Mucosa of descending colon (tissue), 3 donors: ENCODE data around the gene CMTR1. TPM values are rescaled to one million over a fixed set of nuclear protein-coding genes. Genes with fewer than 3 reads are reported as not detected.

Experiments
- ATAC-seq: fragments of 200-7000 bp; cut with Tn5 transposase; one replicate; pipeline ENCODE4 v1.9.1; 2020; ENCODE audit warnings: mild to moderate bottlenecking, moderate library complexity
- DNase-seq, 3 donors: peaks; one replicate each; pipeline ENCODE4 v3.0.0-alpha.2; 2020
- H3K36me3 ChIP-seq: fragments of 200-600 bp; one replicate; pipeline ENCODE4 v1.8.0; 2021; ENCODE audit warnings: low read depth, mild to moderate bottlenecking
- H3K4me1 ChIP-seq: fragments of 200-600 bp; one replicate; pipeline ENCODE4 v1.8.0; 2021; ENCODE audit warnings: low read depth, mild to moderate bottlenecking
- H3K4me3 ChIP-seq: fragments of 200-600 bp; one replicate; pipeline ENCODE4 v1.8.0; 2021; ENCODE audit warnings: mild to moderate bottlenecking
- H3K9me3 ChIP-seq: fragments of 200-600 bp; one replicate; pipeline ENCODE4 v1.8.0; 2021; ENCODE audit warnings: mild to moderate bottlenecking
- intact Hi-C, 2 donors: fragments of 100-400 bp; cut with DNase I in 1 of 2; cut with micrococcal nuclease in 1 of 2; formaldehyde crosslinking; loops; one replicate each; pipeline versions ENCODE4 v1.11.0 to v1.11.1; 2022; cut with DNase I, micrococcal nuclease
- total RNA-seq, 3 donors: library from RNA; stranded (reverse); fragmentation: NEBNext Ultra II Directional in 2 of 3; extraction: Animal tissue kit (Norgen Biotek cat#: 25700) in 2 of 3; gene quantifications; one replicate each; pipeline versions ENCODE4 v1.2.1 to v1.2.4, GENCODE V29; 2021 to 2023
- TF ChIP-seq, protein P1 (sequence below): fragments of 200-600 bp; IDR thresholded peaks from one replicate; pipeline ENCODE4 v1.8.0; 2022; ENCODE audit warnings: antibody characterized with exemption, mild to moderate bottlenecking
- donor health status: DM: no; HTN: no; CAD: no; lungs with moderate emphysema.
- donor health status: DM: no; HTN: no; CAD: no.
- donor health status: DM: no; HTN: yes; CAD: no.

CMTR1 gene
- total RNA-seq, 3 donors from 2014 or later: 26.1 to 49.8 (median 27.5) TPM

DNA sequence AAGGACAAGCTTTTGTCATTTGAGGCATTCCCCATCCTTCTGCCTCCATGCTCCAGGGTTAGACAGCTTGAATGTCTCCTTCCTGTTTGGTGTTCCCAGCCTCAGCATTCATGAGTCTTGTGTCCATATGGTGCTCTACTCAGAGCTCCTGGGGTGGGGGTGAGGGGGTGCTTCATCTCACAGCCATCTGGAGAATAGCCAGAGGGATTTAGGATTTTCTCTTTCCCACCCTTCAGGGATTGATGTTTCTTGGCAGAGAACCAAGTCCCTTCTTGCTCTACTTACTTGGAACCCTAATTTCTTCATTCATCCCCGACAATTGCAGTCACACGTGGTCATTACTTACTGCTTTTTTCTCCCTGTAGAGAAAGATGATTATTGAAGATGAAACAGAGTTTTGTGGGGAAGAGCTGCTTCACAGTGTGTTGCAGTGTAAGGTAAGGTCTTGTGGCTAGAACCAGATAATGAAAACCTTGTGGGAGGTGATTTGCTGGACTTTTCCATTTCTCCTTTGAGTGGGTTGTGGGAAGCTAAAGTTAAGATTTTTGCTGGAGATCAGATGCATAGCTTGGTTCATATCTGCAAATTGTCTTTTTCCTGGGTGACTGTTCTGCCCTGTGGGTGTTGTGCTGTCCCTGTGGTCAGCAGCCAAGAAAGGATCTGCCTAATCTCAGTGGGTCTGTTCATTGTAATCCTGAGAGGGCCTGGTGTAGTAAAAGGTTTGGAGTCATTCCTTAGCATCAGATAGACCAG, 18.6 kb downstream of the CMTR1 start:
- H3K36me3 ChIP-seq: peaks cover 8% of the 10 kb centered on the region
- ATAC-seq (no peak), DNase-seq (no peak)
- H3K4me3 ChIP-seq: no peak overlapping the region
- intact Hi-C loops: no loop called here
- no peaks in the 10 kb centered on the region for H3K9me3 ChIP-seq
- TF ChIP-seq, protein P1, sequence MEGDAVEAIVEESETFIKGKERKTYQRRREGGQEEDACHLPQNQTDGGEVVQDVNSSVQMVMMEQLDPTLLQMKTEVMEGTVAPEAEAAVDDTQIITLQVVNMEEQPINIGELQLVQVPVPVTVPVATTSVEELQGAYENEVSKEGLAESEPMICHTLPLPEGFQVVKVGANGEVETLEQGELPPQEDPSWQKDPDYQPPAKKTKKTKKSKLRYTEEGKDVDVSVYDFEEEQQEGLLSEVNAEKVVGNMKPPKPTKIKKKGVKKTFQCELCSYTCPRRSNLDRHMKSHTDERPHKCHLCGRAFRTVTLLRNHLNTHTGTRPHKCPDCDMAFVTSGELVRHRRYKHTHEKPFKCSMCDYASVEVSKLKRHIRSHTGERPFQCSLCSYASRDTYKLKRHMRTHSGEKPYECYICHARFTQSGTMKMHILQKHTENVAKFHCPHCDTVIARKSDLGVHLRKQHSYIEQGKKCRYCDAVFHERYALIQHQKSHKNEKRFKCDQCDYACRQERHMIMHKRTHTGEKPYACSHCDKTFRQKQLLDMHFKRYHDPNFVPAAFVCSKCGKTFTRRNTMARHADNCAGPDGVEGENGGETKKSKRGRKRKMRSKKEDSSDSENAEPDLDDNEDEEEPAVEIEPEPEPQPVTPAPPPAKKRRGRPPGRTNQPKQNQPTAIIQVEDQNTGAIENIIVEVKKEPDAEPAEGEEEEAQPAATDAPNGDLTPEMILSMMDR: no peak
- peaks cover 6% of the 10 kb centered on the region for H3K4me1 ChIP-seq

DNA sequence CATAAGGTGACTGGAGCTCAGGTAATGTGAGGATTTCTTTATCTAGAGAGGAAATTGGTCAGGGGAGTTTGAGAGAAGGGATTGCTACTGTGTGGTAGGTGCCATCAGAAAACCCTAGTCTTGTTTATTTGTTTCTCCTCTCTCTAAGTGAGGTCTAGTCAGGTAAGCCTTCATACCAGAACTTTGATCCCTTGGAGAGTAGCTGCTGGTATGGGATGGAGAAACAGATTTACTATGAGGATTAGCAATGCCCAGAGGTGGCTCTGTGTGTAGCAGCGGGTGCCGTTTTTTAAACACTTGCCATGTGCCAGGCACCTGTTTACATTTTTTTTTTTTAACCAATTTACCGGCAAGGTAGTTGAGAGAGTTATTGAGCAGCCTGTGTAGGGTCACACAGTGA, 19.5 kb downstream of the CMTR1 start:
- no peak for ATAC-seq
- no peak overlapping the region for H3K4me3 ChIP-seq
- peaks cover 6% of the 10 kb centered on the region for H3K4me1 ChIP-seq
- peaks cover 7% of the 10 kb centered on the region for H3K36me3 ChIP-seq
- TF ChIP-seq, protein P1: no peak
- intact Hi-C loops: no loop called here
- H3K9me3 ChIP-seq: no peaks in the 10 kb centered on the region
- no peak for DNase-seq

DNA sequence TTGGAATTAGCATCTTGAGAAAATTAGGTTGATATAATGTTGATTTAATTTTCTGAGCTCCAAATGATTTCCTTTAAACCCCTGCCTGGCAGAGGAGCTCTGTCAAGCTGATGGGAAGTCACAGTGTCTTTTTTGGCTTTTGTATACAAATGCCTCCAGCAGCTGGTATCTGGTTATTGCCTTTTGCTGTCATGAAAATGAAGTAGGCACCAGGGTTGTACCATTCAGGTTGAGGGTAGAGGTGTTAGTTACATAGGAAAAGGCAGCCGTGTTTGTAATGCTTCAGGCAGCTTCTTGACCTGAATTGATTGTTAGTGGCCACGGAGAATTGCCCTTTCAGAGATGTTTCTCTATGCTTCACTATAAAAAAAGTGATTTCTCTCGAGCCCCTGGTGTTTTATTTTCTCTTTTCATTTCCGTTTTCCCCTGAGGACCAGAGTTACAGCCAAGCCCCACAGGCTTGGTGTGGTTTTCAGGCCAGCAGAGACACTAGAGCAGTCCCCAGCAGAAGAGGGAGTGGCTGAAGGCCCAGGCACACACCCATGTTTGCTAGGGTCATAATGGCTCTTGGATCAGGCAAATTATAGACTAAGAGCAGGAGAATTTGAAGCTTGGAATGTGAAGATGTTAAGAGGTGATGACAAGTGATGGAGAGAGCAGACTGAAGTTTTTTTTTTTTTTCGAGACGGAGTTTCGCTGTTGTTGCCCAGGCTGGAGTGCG, 21.6 kb downstream of the CMTR1 start:
- H3K4me3 ChIP-seq: no peak overlapping the region
- ATAC-seq (peak; percentile 97), DNase-seq (peak in 2 of 3 donors; percentile 53 to 67)
- H3K36me3 ChIP-seq: peaks cover 7% of the 10 kb centered on the region
- intact Hi-C loops: no loop called here
- TF ChIP-seq, protein P1: no peak
- peaks cover 6% of the 10 kb centered on the region for H3K4me1 ChIP-seq
- no peaks in the 10 kb centered on the region for H3K9me3 ChIP-seq

DNA sequence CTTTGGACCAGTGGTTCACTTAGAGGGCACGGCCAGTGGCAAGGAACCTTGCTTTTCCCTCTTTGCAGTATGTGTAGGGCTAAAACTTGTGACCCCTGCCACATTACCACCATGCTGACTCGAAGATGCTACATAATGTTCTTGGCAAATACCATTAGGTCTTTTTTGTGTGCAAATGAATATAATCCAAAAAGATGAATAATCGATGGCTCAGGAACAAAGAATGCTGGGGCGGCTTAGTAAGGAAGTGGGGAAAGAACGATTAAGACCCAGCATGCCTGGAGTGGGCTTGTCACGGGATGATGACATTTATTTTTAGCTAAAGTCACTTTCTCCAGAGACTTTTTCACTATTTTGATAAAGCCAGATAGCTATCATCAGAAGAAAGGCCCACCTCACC, 23.1 kb downstream of the CMTR1 start:
- no peak for DNase-seq
- no peak overlapping the region for H3K4me3 ChIP-seq
- TF ChIP-seq, protein P1: no peak
- peaks cover 6% of the 10 kb centered on the region for H3K4me1 ChIP-seq
- peaks cover 7% of the 10 kb centered on the region for H3K36me3 ChIP-seq
- H3K9me3 ChIP-seq: no peaks in the 10 kb centered on the region
- ATAC-seq: no peak
- intact Hi-C loops: no loop called here

DNA sequence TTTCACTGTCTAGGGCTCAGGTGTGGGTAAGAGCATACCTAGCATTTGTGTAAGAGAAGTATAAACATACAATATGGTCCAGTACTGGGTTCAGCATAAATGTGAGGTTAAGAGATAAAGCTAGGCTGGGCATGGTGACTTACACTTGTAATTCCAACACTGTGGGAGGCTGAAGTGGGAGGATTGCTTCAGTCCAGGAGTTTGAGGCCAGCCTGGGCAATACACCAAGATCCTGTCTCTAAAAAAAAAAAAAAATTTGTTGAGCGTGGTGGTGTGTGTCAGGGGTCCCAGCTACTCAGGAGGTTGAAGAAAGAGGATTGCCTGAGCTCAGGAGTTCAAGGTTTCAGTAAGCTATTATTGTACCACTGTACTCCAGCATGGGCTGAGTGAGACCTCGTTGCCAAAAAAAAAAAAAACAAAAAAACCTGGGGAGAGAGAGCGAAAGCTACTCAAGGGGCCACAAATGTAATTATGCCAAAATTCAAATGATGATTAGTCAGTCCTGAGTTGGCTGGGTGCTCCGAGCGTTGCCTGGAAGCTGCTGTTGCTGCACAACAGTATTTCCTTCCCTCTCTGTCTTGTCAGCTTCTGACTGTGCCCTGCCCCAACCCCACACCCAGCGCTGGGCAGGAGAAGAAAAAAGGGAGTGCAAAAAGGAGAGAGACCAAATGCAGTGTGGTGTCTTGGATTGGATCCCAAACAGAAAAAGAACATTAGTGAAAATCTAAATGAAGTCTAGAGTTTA, 24.0 kb downstream of the CMTR1 start:
- no peak overlapping the region for H3K4me3 ChIP-seq
- intact Hi-C loops: no loop called here
- DNase-seq: no peak
- no peaks in the 10 kb centered on the region for H3K9me3 ChIP-seq
- no peak for ATAC-seq
- H3K4me1 ChIP-seq: peaks cover 6% of the 10 kb centered on the region
- H3K36me3 ChIP-seq: peaks cover 7% of the 10 kb centered on the region
- TF ChIP-seq, protein P1: no peak
